Hippocampal formation (tissue), 2 donors: Measurements from ENCODE around the gene SIRT5.
A peak's percentile ranks its signal among the peaks of the same experiment; 100 is the strongest.

Source experiments
- DNase-seq, 2 donors: peaks; one replicate each; lab custom pipeline; 2025; lab: John Stamatoyannopoulos, UW

Gene SIRT5

DNA sequence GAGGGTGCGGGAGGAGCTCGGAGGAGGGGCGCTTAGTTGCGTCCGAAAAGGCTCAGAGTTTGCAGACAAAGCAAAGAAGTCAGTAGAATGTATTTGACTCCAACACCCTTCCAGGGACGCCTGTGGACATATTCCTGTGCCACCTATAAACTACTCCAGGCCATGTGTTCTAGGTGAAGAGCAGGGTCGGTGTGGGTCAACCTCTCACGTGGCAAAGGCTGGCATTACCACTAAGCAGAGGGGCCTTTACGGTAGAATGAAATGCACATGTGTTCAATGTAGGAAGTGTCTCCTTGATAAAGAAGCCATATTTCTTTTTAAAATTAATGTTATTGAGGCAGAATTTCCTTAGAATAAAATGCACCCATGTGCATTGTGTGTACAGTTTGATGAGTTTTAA, 15.4 kb downstream of the SIRT5 start:
- no peak for DNase-seq

GRCh38 chr6:13590574-13591153, 16.3 kb downstream of the SIRT5 start:
- no peak for DNase-seq

- no peak for DNase-seq
These were observed 17.0 kb downstream of the SIRT5 start for GRCh38 chr6:13591205-13591921.

GRCh38 chr6:13593103-13593502, 18.7 kb downstream of the SIRT5 start:
- no peak for DNase-seq

DNA sequence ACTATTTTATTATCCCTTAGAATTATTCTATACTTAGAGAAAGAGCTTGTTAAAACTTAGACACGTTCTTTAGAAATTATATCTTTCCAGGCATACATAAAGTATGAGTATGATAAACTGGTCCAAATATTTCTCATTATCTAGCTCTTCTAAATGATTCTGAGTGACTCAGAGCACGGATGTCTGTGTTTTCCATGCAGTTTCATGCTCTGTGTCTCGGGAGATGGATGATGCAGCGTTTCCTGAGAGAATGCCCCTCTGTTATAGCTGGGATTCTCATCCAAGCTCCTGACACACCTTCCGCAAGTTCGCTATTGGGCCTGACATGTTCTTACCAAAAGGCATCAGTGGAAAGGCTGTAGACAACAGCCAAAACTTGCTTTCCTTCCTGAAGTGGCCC, 19.3 kb downstream of the SIRT5 start:
- DNase-seq: no peak

DNA sequence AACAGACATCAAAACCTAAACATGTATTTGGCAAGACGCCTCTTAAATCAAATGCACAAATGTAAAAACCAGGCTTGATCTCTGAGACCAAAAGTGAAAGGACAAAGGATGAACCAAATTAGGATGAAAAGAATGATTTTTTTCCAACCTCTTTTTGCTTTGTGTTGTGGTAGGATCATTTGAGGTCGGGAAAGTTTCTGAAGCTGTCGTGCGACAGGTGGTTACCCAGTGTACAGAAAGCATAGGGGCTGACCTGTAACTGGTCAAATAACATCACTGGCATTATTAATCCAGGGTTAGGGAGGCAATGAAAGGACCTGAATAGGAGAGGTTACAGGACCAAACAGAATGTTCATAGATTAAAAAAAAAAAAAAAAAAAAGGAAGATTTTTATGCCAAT, 22.7 kb downstream of the SIRT5 start:
- DNase-seq: no peak

DNA sequence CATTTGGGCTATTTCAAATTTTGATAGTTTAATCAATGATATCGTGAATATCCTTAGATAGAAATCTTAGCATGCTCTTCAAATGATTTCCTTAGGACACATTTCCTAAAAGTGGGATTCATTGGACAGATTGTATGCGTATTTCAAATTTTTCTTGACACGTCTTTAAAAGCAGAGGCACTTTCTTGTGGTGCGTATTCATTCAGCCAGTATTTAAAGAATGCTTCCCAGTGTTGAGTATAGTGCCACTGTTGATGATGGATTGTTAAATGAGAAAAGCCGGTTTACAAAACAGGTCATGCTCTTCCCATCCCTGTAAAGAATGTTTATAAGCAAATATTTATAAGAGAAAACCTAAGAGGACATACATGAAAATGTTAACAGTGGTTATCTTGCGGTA, 25.6 kb downstream of the SIRT5 start:
- DNase-seq: no peak

- DNase-seq: no peak
These were observed 29.7 kb downstream of the SIRT5 start for GRCh38 chr6:13604135-13604534.

DNA sequence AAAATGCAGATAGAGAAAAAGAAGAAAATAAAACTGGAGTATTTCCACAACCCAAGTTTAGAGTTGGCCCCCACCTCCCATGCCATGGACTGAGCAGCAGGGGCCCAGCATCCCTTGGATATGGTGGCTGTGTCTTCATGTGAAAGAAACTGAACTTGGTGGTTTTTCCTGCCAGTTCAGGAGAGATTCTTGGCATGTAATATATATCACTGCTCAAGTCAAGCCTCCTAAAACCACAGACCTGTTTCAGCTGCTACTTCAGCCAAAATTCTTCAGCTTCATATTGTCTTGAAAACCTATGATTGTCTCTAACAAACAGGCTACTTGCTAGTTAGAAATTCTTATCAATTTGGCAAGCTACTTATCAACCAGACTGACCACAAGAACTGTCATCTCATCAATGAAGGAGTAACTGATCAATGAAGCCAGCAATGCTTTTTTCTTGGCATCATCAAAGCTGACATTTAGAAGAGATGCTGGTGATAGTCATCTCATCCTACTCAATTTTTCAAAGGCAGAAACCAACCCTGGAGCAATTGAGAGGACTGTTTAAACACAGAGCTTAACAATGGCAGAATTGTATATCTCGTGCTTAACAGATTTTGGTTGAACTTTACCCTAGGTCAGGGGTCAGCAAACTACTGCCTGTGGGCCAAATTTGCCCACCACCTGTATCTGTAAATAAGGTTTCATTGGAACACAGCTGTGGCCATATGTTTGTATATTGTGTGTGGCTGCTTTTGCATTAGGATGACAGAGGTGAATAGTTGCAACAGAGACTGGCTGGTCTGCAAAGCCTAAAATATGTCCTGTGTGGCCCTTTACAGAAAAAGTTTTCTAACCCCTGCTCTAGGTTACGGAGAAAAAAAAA, 30.4 kb downstream of the SIRT5 start:
- no peak for DNase-seq

DNA sequence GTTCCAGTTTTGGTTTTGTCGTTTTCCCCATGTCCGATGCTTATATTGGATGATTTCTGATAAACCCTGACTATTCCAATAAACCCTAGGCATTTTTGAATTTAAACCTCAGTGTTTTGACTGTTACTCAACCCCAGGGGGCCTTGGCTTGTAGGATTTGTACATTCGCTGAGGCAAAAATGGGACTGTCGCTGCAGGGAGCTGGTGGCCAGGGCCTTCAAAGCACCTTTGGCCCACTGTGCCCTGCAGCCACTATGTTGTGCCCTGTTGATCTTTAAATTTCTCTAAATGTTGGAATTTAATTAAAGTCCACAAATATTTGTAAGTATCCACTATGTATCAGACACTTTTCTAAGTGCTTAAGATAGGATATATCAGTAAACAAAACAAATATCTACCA, 31.2 kb downstream of the SIRT5 start:
- DNase-seq: no peak

- no peak for DNase-seq
These were observed 37.3 kb downstream of the SIRT5 start for GRCh38 chr6:13611715-13612114.

- no peak for DNase-seq
These were observed 38.7 kb downstream of the SIRT5 start for GRCh38 chr6:13613029-13613594.

DNA sequence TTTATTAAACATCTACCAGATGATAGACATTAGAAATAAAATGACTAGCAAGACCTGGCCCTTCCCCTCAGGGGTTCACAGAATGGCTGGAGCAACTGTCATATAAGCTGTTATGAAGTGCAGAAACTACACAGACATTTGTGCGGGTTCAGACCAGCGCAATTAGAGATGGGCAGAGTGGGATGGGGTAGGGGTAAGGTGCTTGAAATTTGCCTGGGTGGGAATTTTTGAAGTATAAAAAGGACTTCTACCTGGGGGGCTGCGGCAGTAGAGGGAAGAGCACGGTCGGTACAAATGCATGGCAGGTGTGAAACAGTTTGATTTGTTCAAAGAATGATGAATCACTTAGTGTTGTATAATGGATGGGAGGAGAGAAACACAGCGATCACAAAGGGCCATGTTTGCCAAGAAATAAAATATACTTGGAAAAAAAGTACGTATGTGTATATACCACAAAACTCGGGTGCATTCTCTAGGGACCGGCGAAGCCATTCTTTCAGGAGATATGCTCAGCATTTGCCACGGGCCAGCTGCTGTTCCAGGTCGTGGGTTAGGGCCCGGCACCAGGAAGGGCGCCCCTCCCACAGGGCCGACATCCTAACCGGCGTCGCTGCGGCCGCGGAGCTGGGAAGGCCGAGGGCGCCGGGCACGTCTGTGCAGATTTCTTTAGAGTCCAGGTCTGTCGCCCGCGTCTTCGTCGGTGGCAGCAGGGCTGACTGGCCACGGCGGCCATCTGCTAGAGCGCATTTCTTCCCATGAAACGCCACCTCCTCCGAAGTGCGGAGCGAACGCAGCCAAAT, 39.9 kb downstream of the SIRT5 start:
- peak in 1 of 2 donors; percentile 48 for DNase-seq

DNA sequence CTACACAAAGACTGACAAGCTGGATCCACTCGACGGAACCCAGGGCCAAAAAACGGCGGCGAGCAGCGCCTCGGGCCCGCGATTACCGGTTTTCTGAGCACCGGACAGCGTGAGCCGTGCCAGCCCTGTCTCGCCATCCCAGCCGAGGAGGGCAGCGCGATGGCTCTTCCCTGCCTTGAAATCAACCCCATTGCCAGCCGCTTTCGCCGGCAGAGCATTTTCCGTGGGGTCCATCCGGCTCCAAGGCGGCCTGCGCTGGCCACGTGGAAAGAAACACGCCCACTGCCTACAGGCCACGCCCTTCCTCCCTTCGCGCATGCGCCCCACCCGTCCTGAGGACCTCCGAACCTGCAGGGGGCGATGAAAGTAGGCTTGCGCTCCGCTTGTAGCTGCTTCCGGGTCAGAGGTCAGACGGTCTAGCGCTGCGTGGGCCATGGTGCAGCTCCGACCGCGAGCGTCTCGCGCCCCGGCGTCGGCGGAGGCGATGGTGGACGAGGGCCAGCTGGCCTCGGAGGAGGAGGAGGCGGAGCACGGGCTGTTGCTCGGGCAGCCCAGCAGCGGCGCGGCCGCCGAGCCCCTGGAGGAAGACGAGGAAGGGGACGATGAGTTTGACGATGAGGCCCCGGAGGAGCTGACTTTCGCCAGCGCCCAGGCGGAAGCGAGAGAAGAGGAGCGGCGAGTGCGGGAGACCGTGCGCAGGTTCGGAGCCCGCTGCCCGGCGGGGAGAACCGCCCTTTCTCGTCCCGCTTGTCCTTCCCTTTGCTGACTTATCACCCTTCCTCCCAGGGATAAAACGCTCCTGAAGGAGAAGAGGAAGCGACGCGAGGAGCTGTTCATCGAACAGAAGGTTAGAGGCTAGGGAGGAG, 40.8 kb downstream of the SIRT5 start, which contains the start of gene NOL7:
NOL7 (plus strand) TSS at position 410 of the 866 bp plus-strand sequence; CDS start at position 434, 24 bp downstream.
- peak; percentile 97 for DNase-seq

GRCh38 chr6:13615792-13616120, 41.4 kb downstream of the SIRT5 start:
- DNase-seq: no peak

- no peak for DNase-seq
These were observed 42.7 kb downstream of the SIRT5 start for GRCh38 chr6:13617066-13617465.

- no peak for DNase-seq
These were observed 50.5 kb downstream of the SIRT5 start for GRCh38 chr6:13624871-13625288.

DNA sequence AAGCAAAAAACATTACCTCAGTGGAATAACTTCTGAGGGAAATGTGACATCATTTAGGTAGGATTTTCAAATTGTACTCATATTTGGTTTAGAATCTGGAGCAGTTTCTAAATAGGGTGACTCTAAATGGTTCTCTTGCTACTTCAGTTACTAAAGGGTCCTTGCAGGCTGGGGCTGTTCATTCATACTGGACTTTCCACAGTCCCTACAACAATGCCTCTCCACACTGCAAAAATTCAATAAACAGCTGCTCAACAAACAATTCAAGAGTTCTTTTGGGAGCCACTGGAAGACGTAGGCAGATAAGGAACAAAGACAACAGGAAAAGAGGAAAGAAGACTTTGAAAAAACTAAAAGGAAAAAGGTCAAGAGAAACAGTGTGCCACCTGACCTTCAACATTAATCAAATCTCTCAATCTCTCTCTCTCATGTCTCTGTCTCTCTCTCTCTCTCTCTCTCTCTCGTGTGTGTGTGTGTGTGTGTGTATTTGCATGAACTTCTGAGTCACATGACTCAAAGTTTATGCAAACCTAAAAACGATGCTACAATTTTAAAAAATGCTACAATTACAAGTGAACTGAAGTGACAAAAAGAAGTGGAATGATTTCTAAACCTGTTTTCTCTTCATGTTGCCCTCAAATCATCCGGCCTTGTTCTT, 55.2 kb downstream of the SIRT5 start:
- DNase-seq: no peak

GRCh38 chr6:13630499-13630898, 56.1 kb downstream of the SIRT5 start:
- no peak for DNase-seq

GRCh38 chr6:13633343-13633742, 58.9 kb downstream of the SIRT5 start:
- DNase-seq: no peak
